ENCODE results near the gene RNF207. TPM values are rescaled to one million over a fixed set of nuclear protein-coding genes. Genes with fewer than 3 reads are reported as not detected.

RNF207 gene
- total and polyA plus RNA-seq, 2 of the 13 experiments (the other 11 are each of a cell fraction or from before 2014, with no cell fraction given) = 9.8 to 15.9 TPM

DNA sequence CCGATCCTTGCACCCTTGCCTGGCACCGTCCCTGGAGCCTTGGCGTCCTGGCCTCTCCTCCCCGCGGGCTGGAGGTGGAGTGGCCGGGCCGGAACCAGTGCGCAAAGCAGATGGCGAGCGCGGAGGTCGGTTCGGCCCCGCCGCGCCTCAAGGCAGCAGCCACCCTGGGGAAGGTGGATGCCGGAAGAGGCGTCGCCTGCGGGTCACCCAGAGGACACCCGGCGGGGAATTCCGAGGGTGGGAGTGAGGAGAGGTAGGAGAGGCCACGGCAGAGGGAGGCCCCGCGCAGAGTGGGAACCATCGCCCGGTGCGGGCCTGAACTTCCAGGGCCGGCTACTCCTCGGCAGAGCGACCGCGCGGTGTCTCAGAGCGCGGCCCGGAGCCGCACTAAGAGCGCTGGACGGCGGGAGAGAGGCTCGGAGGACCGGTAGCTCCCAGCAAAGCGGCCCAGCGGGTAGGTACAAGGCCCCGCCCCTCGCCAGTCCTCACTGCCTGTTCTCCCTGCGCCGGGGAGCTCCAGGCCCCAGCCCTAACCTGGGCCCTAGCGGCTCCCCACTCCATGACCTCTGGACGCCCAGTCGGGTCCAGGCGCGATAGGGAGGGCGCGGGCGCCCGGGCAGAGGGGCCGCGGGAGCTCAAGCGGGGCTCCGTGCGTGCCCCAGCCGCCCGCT lies at the start of gene RNF207 (continued):
- TF ChIP-seq ZBTB1 (CRISPR knock-in tag; IDR thresholded peaks at IDR 0.05; ENCODE audit: borderline replicate concordance) (peak; percentile 49; the same call in 1 of the 2 replicates), STAT5B (CRISPR knock-in tag; IDR thresholded peaks at IDR 0.05) (no peak), RFXAP (CRISPR knock-in tag; IDR thresholded peaks at IDR 0.05; ENCODE audit: borderline replicate concordance) (peak; percentile 30; the same call in 1 of the 2 replicates), ZNF619 (CRISPR knock-in tag; IDR thresholded peaks at IDR 0.05) (peak; percentile 85), DPF2 (CRISPR knock-in tag; IDR thresholded peaks at IDR 0.05; ENCODE audit: borderline replicate concordance, low read depth) (no peak), PHB2 (IDR thresholded peaks at IDR 0.05; ENCODE audit: partially characterized antibody) (no peak), FOSL2 (CRISPR knock-in tag; IDR thresholded peaks at IDR 0.05) (no peak), NAIF1 (CRISPR knock-in tag; IDR thresholded peaks at IDR 0.05; ENCODE audit: borderline replicate concordance) (no peak), E2F1 (CRISPR knock-in tag; IDR thresholded peaks at IDR 0.05) (peak; percentile 66; the same call in 1 of the 2 replicates), MAFF (IDR thresholded peaks at IDR 0.05; ENCODE audit: low read depth, low read length) (no peak), ZFP36 (IDR thresholded peaks at IDR 0.05; ENCODE audit: borderline replicate concordance, low read depth, low read length, partially characterized antibody) (no peak), IRF2 (CRISPR knock-in tag; IDR thresholded peaks at IDR 0.05) (peak; percentile 62; the same call in 1 of the 2 replicates), ZNF781 (CRISPR knock-in tag; IDR thresholded peaks at IDR 0.05; ENCODE audit: borderline replicate concordance, not compliant biosample characterization) (peak; percentile 93), HDAC6 (IDR thresholded peaks at IDR 0.05; ENCODE audit: low read depth, low read length) (no peak), NR2C2 (CRISPR knock-in tag; IDR thresholded peaks at IDR 0.05; ENCODE audit: borderline replicate concordance) (peak; percentile 69), BCLAF1 (IDR thresholded peaks at IDR 0.05) (no peak), RFX5 (IDR thresholded peaks at IDR 0.05; ENCODE audit: low read depth, low read length) (no peak), RFX3 (CRISPR knock-in tag; IDR thresholded peaks at IDR 0.05) (no peak), ZNF558 (CRISPR knock-in tag; IDR thresholded peaks at IDR 0.05; ENCODE audit: borderline replicate concordance) (no peak; the same call in 1 of the 2 replicates), ZNF607 (CRISPR knock-in tag; IDR thresholded peaks at IDR 0.05; ENCODE audit: borderline replicate concordance) (peak; percentile 45; the same call in 1 of the 2 replicates), FOXJ3 (CRISPR knock-in tag; IDR thresholded peaks at IDR 0.05; ENCODE audit: borderline replicate concordance) (peak; percentile 70; the same call in 1 of the 2 replicates), FOXM1 (CRISPR knock-in tag; IDR thresholded peaks at IDR 0.05) (0 out of 2 replicates have a peak, but pooled peaks have one; percentile 64), ZNF616 (CRISPR knock-in tag; IDR thresholded peaks at IDR 0.05; ENCODE audit: low read depth) (no peak)
- TF ChIP-seq, protein P1, sequence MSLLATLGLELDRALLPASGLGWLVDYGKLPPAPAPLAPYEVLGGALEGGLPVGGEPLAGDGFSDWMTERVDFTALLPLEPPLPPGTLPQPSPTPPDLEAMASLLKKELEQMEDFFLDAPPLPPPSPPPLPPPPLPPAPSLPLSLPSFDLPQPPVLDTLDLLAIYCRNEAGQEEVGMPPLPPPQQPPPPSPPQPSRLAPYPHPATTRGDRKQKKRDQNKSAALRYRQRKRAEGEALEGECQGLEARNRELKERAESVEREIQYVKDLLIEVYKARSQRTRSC (CRISPR knock-in tag; IDR thresholded peaks at IDR 0.05; ENCODE audit: low read depth) = no peak
- TF ChIP-seq, protein P2, sequence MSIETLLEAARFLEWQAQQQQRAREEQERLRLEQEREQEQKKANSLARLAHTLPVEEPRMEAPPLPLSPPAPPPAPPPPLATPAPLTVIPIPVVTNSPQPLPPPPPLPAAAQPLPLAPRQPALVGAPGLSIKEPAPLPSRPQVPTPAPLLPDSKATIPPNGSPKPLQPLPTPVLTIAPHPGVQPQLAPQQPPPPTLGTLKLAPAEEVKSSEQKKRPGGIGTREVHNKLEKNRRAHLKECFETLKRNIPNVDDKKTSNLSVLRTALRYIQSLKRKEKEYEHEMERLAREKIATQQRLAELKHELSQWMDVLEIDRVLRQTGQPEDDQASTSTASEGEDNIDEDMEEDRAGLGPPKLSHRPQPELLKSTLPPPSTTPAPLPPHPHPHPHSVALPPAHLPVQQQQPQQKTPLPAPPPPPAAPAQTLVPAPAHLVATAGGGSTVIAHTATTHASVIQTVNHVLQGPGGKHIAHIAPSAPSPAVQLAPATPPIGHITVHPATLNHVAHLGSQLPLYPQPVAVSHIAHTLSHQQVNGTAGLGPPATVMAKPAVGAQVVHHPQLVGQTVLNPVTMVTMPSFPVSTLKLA (IDR thresholded peaks at IDR 0.05) = no peak
